HG02885 (cell line): ENCODE measurements around the gene ZNF32.

ENCODE experiments used
- ATAC-seq: cut with Tn5 transposase; IDR thresholded peaks from one replicate; pipeline ENCODE4 v1.9.1; 2021; ENCODE audit warnings: mild to moderate bottlenecking; ENCODE audit not compliant: unreplicated experiment, poor library complexity

Gene ZNF32

DNA sequence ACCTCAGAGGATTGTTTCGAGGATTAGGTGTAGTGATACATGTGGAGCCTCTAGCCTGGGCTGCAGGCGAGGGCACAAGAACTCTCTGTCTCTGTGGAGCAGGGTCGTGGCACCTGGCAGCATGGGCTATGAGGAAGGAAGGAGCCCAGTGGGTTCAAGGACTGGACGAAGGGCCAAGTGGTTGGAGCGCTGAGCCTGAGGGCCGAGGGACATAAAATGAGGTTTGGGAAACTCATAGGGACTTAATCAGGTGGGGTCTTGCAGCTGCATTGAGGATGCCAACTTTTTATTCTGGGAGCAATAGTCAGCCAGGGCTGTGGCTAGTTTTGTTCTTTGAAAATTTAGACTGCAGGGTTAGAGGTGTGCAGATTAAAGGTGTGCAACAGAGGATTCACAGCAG is 33.0 kb upstream of the ZNF32 start:
- no peak for ATAC-seq

DNA sequence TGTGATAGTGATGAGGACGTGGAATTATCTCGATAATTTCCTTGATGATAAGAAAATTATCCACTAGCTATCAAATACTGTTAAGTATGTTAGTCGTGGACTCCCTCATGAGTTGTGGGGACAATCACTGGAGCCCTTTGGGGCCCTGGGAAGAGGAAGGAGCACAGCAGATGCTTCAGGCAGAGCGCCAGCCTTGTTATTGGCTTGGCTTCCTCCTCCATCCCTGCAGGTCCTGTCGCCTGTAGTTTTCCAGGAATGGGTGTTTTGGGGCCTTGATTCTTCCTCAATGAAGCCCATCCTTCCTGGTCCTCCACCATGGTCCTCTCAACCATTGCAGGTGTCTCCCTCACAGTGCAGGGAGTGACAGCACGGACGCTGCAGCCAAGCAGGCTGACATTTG is 32.5 kb upstream of the ZNF32 start:
- ATAC-seq = no peak

DNA sequence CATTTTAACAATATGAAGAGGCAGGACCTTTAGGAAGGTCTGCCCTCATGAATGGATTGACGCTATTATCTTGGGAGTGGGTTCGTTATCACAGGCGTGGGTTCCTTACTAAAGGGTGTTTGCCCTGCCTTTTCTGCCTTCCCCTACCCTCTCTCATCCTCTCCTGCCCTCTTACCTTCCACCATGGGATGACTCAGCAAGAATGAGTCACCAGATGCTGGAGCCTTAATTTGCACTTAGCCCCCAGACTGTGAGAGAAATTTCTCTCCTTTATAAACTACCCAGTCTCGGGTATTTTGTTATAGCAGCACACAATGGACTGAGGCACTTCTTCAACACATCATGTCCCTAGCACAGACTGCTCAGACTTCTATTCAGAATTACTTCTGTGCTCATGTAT is 31.4 kb upstream of the ZNF32 start:
- ATAC-seq = no peak

DNA sequence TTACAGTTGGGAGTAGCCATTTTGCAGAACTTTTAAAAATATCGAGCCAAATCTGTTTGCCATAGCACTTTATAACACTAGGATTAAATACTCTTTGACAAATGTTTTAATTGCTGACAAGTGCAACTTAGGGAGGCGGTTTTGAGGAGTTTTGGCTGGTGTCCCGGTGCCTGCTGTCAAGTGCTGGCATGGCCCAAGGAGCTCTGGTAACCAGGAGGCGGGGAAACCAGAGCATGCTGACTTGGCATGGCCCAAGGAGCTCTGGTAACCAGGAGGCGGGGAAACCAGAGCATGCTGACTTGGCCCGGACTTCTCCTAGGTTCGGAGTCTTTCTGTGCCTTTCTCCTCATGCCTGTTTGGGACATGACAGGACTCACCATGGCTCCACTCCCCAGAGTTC is 30.8 kb upstream of the ZNF32 start:
- ATAC-seq = no peak

DNA sequence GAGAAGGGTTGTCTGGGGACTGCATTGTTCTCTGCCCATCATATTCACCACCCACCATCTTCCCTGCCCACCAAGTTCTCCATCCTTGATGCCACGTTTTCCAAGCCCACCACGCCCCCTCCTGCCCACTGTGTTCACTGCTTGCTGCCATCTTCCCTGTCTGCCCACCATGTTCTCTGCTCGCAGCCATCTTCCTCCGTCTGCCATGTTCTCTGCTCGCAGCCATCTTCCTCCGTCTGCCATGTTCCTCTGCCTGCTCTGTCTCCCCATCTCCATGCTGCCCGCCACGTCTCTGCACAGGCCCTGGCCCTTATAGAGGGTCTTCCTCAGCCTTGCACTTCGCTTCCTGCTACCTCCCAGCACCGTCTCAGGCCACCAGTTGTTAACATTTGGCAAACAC is 30.0 kb upstream of the ZNF32 start:
- ATAC-seq = no peak

DNA sequence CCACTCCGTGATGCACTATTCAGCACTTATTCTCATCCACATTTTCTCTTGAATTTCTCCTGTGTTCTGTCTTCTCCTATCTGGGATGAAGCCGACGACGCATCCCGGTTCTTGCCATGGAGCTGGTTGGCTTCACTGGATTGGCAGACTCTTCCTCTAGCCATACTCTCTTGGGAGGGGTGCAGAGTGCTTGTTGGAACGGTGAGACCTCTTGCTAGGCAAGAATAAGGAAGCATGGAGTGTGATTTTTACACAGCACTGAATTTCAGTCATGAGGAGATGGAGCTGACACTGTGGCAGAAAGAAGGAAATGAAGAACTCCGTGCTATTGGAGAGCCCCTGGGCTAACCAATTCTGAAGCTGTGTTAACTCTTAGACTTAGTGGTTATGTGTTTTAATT is 28.2 kb upstream of the ZNF32 start:
- no peak for ATAC-seq

DNA sequence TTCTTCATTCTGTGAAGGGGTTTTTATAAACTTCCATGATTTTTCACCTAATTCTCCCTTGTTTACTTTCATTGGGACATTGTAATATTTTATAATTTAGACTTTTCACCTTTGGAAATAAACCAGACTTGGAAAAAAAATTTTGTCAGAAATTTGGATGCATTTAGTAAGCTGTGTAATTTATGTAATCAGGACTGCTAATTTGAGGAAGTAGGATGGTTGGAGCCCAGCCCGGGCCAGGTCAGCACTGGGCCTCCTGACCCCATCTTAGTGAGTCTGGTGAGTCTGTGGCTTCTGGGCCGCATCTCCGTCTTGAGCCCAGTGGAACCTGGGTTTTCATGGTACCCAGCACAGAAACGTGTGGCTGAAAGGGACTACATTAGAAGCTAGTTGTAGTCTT is 27.6 kb upstream of the ZNF32 start:
- no peak for ATAC-seq

DNA sequence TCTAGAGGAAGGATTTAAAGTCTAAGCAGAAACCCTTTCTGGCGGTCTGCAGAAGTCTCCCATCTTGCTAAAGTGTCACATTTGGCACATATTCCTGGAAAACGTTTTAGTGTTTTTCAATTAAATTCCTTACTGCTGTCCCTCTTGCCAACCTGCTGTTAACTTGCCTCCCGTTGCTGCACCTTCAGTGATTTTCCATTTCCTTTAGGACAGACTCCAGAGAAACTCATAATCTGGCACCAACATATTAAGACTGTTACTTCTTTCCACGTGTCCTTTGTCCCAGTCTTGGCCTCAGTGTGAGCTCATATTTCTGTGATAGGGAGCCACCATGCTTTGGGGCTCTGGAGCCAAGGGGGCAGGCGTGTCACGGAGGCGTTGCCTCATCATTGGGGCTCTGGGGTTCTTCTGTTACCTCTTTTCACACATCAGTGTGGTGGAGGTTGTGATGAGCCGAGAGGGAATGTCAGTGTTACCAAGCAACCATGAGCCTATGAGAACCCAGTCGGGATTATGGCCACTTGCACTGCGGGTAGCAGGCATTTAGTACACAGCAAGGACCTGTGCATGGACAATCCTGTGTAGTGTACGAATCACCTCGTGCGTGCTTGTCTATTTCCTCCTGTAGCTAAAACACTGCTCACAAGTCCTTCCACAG is 26.0 kb upstream of the ZNF32 start:
- ATAC-seq = no peak

DNA sequence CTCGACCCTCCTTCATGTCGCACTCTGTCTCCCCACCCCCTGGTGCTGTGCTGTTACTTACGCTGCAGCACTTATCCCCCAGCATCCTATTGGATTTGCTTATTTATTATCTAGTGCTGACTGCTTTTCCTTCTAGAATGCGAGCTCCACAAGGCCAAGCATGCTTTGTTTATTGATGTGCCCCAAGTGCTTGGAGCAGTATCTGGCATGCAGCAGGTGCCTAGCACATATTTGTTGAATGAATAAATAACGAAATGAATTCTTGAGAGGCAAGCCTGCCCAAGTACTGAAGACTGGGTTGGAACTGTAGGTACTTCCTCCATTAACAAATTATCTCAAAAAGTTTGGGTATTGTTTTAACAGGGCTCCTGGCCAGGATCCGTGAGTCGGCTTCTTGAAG is 24.8 kb upstream of the ZNF32 start:
- ATAC-seq = no peak

DNA sequence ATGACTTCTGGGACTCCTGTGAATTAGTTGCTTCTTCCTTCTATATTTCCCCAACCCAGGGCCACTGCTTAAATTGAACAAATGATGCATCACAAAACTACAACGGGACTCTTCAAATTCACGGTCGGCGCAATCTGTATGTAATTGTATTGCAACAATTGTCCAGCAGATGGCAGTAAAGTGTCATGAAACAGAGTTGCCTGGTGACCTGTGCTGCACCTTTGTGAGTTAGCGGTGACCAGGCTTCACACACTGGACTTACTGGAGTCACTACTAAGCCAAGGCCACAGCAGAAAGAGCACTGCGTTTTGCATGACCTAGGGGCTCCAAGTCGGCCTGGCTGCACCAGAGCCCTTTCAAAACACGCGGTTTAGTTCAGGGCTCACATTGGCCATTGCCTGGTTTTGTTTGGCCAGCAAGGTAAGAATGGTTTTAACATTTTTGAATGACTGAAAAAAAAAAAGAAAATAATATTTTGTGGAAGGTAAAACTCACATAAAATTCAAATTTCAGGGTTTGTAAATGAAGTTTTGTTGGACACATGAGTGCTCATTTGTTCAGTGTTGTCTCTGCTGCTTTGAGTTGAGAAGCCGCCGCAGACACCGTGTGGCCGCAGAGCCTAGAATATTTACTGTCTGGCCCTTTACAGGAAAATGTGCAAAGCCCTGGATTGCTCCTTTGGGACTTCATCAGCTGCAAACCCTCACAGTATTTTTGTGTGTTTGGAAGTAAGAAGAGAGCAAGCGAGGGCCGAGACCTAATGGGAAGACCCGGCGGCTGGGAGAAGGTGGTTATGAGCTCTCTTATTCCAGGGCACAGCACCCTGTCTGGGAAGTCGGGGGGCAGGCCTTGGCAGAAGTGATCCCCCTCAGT is 23.2 kb upstream of the ZNF32 start:
- ATAC-seq = peak; percentile 77

DNA sequence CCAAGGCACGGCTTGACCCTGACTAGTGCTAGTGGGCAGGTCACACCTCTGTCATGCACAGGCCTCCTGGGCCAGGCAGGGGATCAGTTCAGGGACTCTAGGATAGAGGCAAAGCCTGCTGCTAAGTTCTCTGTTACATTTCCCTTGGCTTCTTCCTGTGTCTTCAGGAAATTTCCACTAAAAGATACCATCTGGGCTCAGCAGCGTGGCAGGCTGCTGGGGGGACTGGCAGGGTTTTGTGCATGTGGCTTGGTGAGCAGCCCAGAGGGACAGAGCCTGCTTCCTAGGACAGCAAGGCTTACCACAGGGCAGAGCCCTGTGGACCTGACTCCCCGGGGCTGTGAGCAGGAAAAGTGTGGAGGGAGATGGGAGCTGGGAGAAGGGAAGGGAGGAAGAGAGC is 20.7 kb upstream of the ZNF32 start:
- no peak for ATAC-seq

DNA sequence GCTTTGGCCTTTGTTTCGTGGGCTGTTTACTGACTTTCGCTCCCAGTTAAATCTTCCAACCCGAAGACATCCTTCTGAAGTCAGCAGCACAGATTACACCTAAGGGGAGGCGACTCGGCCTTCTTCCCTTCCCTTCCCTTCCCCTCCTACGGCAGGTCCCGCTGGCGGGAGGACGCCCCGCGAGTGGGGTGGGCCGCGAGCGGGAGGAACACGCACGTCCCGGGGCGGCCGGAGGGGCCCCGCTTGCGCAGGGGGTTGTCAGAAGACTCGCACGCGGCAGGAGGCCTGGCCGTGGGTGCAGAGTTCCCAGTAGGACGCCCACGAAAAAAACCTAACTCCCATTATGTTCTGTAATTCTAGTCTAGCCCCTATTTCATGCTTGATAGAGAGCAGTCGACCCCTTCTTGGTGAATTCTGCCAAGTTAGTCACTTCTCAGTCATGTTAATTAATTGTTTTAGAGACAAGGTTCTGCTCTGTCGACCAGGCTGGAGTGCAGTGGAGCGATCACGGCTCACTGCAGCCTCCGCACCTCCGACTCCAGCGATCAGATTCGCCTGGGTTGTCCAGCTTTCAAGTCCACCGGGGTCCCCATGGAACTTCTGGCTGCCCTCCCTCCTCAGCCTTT is 19.2 kb upstream of the ZNF32 start:
- no peak for ATAC-seq

DNA sequence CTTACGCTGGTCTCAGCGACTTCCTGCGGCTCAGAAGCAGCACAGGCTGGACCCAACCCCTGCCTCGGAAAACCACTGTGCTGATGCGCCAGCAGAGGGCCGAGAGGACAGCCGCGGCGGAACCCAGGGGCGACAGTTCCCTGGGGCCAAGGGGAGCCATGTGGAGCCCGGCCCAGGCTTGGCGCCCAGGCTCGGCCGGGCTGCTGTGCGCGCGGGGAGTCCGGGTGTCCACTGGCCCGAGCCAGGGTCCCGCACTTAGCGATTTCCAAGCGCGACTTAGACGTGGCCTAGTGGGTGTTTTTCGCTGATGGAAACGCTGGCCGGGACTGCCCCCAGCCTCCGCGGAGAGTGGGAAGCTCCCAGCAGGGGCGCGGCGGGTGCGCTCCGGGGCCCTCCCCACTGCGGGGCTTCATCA is 18.6 kb upstream of the ZNF32 start:
- ATAC-seq = no peak

DNA sequence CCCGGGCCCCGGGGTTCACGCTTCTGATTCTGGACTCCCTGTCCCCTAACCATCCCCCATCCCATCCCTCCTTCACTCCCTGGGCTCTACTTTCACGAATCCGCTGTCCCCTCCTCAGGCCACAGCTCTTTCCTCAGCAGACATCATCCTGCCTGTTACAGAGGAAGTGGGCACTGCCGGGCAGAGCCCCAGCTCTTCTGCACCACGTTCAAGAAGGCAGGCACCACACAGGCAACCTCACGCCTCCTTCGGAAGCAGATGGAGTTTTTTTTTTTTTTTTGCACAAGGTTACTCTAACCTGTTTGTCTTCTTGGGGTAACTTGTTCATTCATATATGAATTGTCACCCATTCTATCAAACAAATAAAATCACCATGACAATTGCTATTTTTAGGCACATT is 17.9 kb upstream of the ZNF32 start:
- ATAC-seq = no peak

DNA sequence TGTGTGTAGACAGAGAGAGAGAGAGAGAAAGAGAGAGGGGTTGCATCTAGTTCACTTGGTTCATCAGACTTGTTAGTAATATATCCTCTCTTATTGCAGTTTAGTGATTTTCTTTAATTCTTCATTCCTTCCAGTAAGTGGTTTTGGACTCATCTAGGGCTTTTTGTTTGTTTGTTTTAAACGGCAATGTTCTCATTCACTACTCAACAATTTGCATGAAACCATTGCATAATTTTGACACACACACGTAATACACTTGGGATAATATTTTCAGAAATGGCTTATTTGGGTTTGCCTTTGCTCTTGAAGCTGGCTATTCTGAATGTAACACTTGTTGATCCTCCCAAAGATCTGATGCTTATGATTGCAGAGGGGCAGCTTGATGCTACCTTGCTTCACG is 16.4 kb upstream of the ZNF32 start:
- no peak for ATAC-seq

DNA sequence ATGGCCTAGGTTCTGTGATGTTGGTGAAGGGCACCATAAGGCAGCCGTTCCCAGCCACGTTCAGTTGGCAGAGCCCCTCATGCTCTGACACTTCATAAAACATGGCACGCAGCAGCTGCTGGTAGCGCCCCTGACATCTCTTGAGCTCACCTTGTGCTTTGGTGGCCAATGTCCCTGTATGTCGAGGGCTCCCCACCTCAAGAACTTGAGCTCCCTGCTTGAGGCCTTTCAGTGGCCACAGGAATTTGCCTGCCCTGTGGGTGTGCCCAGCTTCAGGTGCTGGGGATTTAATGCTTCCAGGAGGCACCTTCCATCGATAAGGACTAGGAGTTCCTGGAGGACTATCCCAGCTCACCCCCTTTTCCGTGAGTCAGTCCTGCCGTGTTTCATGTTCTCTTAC is 9.5 kb upstream of the ZNF32 start:
- ATAC-seq = no peak

DNA sequence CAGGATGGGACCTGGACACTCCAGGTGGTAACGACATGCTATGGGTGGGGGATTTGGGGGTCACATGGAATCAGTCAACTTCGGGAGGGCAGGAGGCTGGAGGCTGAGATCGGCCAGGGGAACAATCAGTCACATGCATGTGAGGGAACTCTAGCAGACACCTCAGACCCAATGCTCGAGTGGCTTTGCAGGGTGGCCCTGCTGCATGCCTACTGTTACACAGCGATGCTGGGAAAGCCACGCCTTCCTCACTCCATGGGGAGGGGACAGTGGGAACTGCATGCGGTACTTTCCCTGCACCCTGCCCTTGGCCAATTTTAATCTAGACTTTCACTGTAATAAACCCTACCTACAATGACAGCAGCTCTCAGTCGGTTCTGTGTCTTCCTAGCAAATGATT is 6.6 kb upstream of the ZNF32 start:
- ATAC-seq = no peak

DNA sequence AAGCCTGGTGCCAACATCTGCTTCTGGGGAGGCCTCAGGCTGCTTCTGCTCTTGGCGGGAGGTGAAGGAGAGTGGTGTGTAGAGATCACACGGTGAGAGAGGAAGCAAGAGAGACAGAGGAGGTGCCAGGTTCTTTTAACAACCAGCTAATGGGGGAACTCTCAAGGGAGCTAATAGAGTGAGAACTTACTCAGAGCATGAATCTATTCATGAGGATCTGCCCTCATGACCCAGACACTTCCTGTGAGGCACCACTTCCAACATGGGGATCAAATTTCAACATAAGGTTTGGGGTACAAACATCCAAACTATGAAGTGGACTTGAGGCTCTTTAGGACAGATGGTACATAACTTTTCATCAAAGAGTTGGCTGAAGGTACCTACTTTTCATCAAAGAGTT is 5.1 kb upstream of the ZNF32 start:
- no peak for ATAC-seq

DNA sequence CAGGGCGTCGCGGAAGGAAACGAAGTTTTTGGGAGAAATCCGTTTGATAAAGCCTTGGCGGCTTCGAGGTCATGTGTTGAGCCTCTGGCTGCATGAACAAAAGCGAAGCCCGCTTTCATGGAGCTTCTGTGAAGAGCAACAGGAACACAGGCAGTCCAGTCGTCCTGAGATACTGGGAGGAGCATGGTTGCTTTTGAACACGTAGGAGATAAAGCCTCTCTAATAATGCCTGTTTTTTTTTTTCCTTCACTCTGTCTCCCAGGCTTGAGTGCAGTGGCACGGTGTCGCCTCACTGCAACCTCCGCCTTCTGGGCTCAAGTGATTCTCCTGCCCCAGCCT is 473 bp upstream of the ZNF32 start:
- peak; percentile 2 for ATAC-seq

DNA sequence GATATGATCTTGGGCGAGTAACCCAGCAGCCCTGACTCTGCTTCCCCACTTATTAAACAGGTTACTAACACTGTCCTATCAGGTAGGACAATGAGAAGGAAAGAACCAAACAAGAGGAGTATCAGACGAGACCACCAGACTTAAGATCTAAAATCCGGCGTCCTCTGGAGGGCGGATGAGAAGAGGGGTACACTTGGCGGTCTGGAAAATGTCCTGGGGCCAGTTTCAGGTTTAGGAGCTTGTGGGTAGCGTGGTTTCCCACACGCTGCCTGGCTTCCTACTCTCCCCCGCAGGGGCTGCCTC is 635 bp downstream of the ZNF32 start:
- no peak for ATAC-seq

DNA sequence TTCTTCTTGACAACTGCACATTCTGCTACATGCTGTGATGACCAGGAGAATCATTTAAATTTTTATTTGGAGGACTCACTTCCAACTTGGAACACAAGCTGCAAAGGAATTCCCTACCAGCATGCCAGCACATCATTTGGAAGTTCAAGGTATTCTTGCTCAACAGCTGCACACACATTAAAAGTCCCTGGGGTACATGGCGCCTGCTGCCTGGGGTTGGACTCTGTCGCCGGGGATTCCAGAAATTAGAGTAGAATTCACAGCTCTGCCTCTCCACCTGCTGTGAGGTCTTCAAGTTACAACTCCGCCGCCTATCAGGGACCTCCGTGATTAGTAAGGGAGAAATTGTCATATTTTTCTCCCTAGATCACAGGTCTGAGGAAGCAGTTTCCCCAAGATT is 1.1 kb downstream of the ZNF32 start:
- no peak for ATAC-seq

DNA sequence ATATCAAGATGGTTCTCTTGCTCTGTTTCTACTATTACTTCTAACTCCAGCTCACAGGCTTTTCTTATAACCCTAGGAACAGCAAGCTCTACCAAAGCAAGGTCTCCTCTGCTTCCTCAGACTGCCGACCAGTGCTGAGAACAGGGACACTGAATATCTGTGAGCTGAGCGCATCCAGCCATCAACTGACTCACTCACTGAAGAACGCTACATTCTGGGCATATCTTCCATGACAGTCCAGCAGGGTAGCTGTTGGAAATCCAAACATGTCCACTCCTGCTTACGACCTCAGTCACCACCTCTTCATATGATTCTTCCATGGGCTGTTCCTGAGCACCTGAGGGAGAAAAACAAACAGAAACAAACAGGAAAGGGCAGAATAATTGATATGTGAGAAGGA is 2.8 kb downstream of the ZNF32 start:
- no peak for ATAC-seq
